Measurements from ENCODE around the gene KIRREL1.

KIRREL1 gene

GRCh38 chr1:158146739-158147138 lies 153.3 kb downstream of the KIRREL1 start:
- no peak for DNase-seq (ENCODE audit: low read depth)

GRCh38 chr1:158147401-158147800 lies 154.0 kb downstream of the KIRREL1 start:
- no peak for DNase-seq (ENCODE audit: low read depth)

GRCh38 chr1:158147869-158148268 lies 154.4 kb downstream of the KIRREL1 start:
- no peak for DNase-seq (ENCODE audit: low read depth)

- no peak for DNase-seq (ENCODE audit: low read depth)
Observed at GRCh38 chr1:158148468-158148867, 155.0 kb downstream of the KIRREL1 start.

GRCh38 chr1:158149175-158149574 lies 155.7 kb downstream of the KIRREL1 start:
- DNase-seq (ENCODE audit: low read depth) = no peak
